ENCODE data around the gene SLC35D3.
A peak's percentile ranks its signal among the peaks of the same experiment; 100 is the strongest.
"Not testable (repeated sequence)": the region's sequence is repeated elsewhere in the genome, so short reads cannot be mapped to it uniquely, and the experiment has no call there.

The SLC35D3 gene

GRCh38 chr6:136893187-136893586, 28.9 kb upstream of the SLC35D3 start:
- no peaks in the 10 kb centered on the region for H3K9me3 ChIP-seq (ENCODE audit: control insufficient read depth in 5 of 5, low read length in 5 of 5)
- H3K27ac ChIP-seq (ENCODE audit: low read depth, low read length): no peak overlapping the region
- no peaks in the 10 kb centered on the region for H3K27me3 ChIP-seq (ENCODE audit: control insufficient read depth in 5 of 5, insufficient read depth in 4 of 5, low read length in 5 of 5)
- H3K4me3 ChIP-seq (ENCODE audit: low read depth in 1 of 5, low read length in 5 of 5): no peak overlapping the region
- peaks cover 0 to 2% (median 0%) of the 10 kb centered on the region in 5 donors for H3K4me1 ChIP-seq (ENCODE audit: control insufficient read depth in 5 of 5, insufficient read depth in 5 of 5, low read length in 5 of 5)
- peaks cover 0 to 5% (median 1%) of the 10 kb centered on the region in 5 donors for H3K36me3 ChIP-seq (ENCODE audit: control insufficient read depth in 5 of 5, insufficient read depth in 5 of 5, low read length in 5 of 5)
- H3K9ac ChIP-seq (ENCODE audit: low read length in 5 of 5): no peak overlapping the region

GRCh38 chr6:136895901-136896300, 26.2 kb upstream of the SLC35D3 start:
- Histone ChIP-seq H3K27me3 (ENCODE audit: control insufficient read depth in 5 of 5, insufficient read depth in 4 of 5, low read length in 5 of 5) (no peaks in the 10 kb centered on the region), H3K9me3 (ENCODE audit: control insufficient read depth in 5 of 5, low read length in 5 of 5) (no peaks in the 10 kb centered on the region), H3K27ac (ENCODE audit: low read depth, low read length) (no peak overlapping the region), H3K36me3 (ENCODE audit: control insufficient read depth in 5 of 5, insufficient read depth in 5 of 5, low read length in 5 of 5) (peaks cover 4 to 18% (median 12%) of the 10 kb centered on the region in 5 donors), H3K9ac (ENCODE audit: low read length in 5 of 5) (no peak overlapping the region), H3K4me1 (ENCODE audit: control insufficient read depth in 5 of 5, insufficient read depth in 5 of 5, low read length in 5 of 5) (peaks cover 0 to 2% (median 0%) of the 10 kb centered on the region in 5 donors), H3K4me3 (ENCODE audit: low read depth in 1 of 5, low read length in 5 of 5) (no peak overlapping the region)

GRCh38 chr6:136897071-136897470, 25.0 kb upstream of the SLC35D3 start:
- H3K27me3 ChIP-seq (ENCODE audit: control insufficient read depth in 5 of 5, insufficient read depth in 4 of 5, low read length in 5 of 5): no peaks in the 10 kb centered on the region
- H3K27ac ChIP-seq (ENCODE audit: low read depth, low read length): no peak overlapping the region
- peaks cover 4 to 26% (median 12%) of the 10 kb centered on the region in 5 donors for H3K36me3 ChIP-seq (ENCODE audit: control insufficient read depth in 5 of 5, insufficient read depth in 5 of 5, low read length in 5 of 5)
- no peak overlapping the region for H3K9ac ChIP-seq (ENCODE audit: low read length in 5 of 5)
- no peaks in the 10 kb centered on the region for H3K9me3 ChIP-seq (ENCODE audit: control insufficient read depth in 5 of 5, low read length in 5 of 5)
- H3K4me3 ChIP-seq (ENCODE audit: low read depth in 1 of 5, low read length in 5 of 5): no peak overlapping the region
- peaks cover 0 to 6% (median 0%) of the 10 kb centered on the region in 5 donors for H3K4me1 ChIP-seq (ENCODE audit: control insufficient read depth in 5 of 5, insufficient read depth in 5 of 5, low read length in 5 of 5)

- Histone ChIP-seq H3K4me1 (ENCODE audit: control insufficient read depth in 5 of 5, insufficient read depth in 5 of 5, low read length in 5 of 5) (peaks cover 0 to 6% (median 0%) of the 10 kb centered on the region in 5 donors), H3K9ac (ENCODE audit: low read length in 5 of 5) (no peak overlapping the region), H3K27me3 (ENCODE audit: control insufficient read depth in 5 of 5, insufficient read depth in 4 of 5, low read length in 5 of 5) (no peaks in the 10 kb centered on the region), H3K9me3 (ENCODE audit: control insufficient read depth in 5 of 5, low read length in 5 of 5) (no peaks in the 10 kb centered on the region), H3K4me3 (ENCODE audit: low read depth in 1 of 5, low read length in 5 of 5) (no peak overlapping the region), H3K36me3 (ENCODE audit: control insufficient read depth in 5 of 5, insufficient read depth in 5 of 5, low read length in 5 of 5) (peaks cover 12 to 32% (median 18%) of the 10 kb centered on the region in 5 donors), H3K27ac (ENCODE audit: low read depth, low read length) (no peak overlapping the region)
Observed at GRCh38 chr6:136901212-136901784, 20.8 kb upstream of the SLC35D3 start.

GRCh38 chr6:136904477-136904876, 17.6 kb upstream of the SLC35D3 start:
- H3K9ac ChIP-seq (ENCODE audit: low read length in 5 of 5); H3K4me3 ChIP-seq (ENCODE audit: low read depth in 1 of 5, low read length in 5 of 5); H3K9me3 ChIP-seq (ENCODE audit: control insufficient read depth in 5 of 5, low read length in 5 of 5); H3K4me1 ChIP-seq (ENCODE audit: control insufficient read depth in 5 of 5, insufficient read depth in 5 of 5, low read length in 5 of 5); H3K27me3 ChIP-seq (ENCODE audit: control insufficient read depth in 5 of 5, insufficient read depth in 4 of 5, low read length in 5 of 5); H3K27ac ChIP-seq (ENCODE audit: low read depth, low read length): not testable (repeated sequence)
- peaks cover 8 to 25% (median 14%) of the 10 kb centered on the region in 5 donors for H3K36me3 ChIP-seq (ENCODE audit: control insufficient read depth in 5 of 5, insufficient read depth in 5 of 5, low read length in 5 of 5)

- Histone ChIP-seq H3K27ac (ENCODE audit: low read depth, low read length) (no peak overlapping the region), H3K9me3 (ENCODE audit: control insufficient read depth in 5 of 5, low read length in 5 of 5) (no peaks in the 10 kb centered on the region), H3K36me3 (ENCODE audit: control insufficient read depth in 5 of 5, insufficient read depth in 5 of 5, low read length in 5 of 5) (peaks cover 0 to 6% (median 6%) of the 10 kb centered on the region in 5 donors), H3K27me3 (ENCODE audit: control insufficient read depth in 5 of 5, insufficient read depth in 4 of 5, low read length in 5 of 5) (peaks cover 0 to 6% (median 0%) of the 10 kb centered on the region in 5 donors), H3K4me1 (ENCODE audit: control insufficient read depth in 5 of 5, insufficient read depth in 5 of 5, low read length in 5 of 5) (no peaks in the 10 kb centered on the region), H3K9ac (ENCODE audit: low read length in 5 of 5) (no peak overlapping the region), H3K4me3 (ENCODE audit: low read depth in 1 of 5, low read length in 5 of 5) (no peak overlapping the region)
Observed at GRCh38 chr6:136914947-136915346, 7.2 kb upstream of the SLC35D3 start.

GRCh38 chr6:136918706-136919105, 3.4 kb upstream of the SLC35D3 start:
- Histone ChIP-seq H3K27me3 (ENCODE audit: control insufficient read depth in 5 of 5, insufficient read depth in 4 of 5, low read length in 5 of 5) (peaks cover 20 to 40% (median 29%) of the 10 kb centered on the region in 5 donors), H3K4me1 (ENCODE audit: control insufficient read depth in 5 of 5, insufficient read depth in 5 of 5, low read length in 5 of 5) (peaks cover 4 to 37% (median 34%) of the 10 kb centered on the region in 5 donors), H3K9me3 (ENCODE audit: control insufficient read depth in 5 of 5, low read length in 5 of 5) (no peaks in the 10 kb centered on the region)

GRCh38 chr6:136920216-136920615, 1.9 kb upstream of the SLC35D3 start:
- peaks cover 24 to 49% (median 36%) of the 10 kb centered on the region in 5 donors for H3K27me3 ChIP-seq (ENCODE audit: control insufficient read depth in 5 of 5, insufficient read depth in 4 of 5, low read length in 5 of 5)
- H3K9me3 ChIP-seq (ENCODE audit: control insufficient read depth in 5 of 5, low read length in 5 of 5): no peaks in the 10 kb centered on the region
- peaks cover 4 to 39% (median 35%) of the 10 kb centered on the region in 5 donors for H3K4me1 ChIP-seq (ENCODE audit: control insufficient read depth in 5 of 5, insufficient read depth in 5 of 5, low read length in 5 of 5)
- peak overlapping the region; percentile 51 to 72 (median 60) for H3K4me3 ChIP-seq (ENCODE audit: low read depth in 1 of 5, low read length in 5 of 5)
- H3K9ac ChIP-seq (ENCODE audit: low read length in 5 of 5): no peak overlapping the region
- no peak overlapping the region for H3K27ac ChIP-seq (ENCODE audit: low read depth, low read length)
- peaks cover 0 to 4% (median 0%) of the 10 kb centered on the region in 5 donors for H3K36me3 ChIP-seq (ENCODE audit: control insufficient read depth in 5 of 5, insufficient read depth in 5 of 5, low read length in 5 of 5)

More at GRCh38 chr6:136918706-136919105, 3.4 kb upstream of the SLC35D3 start:
- Histone ChIP-seq H3K27ac (ENCODE audit: low read depth, low read length) (no peak overlapping the region), H3K4me3 (ENCODE audit: low read depth in 1 of 5, low read length in 5 of 5) (no peak overlapping the region), H3K36me3 (ENCODE audit: control insufficient read depth in 5 of 5, insufficient read depth in 5 of 5, low read length in 5 of 5) (peaks cover 0 to 6% (median 6%) of the 10 kb centered on the region in 5 donors), H3K9ac (ENCODE audit: low read length in 5 of 5) (no peak overlapping the region)

GRCh38 chr6:136920671-136921380, 1.3 kb upstream of the SLC35D3 start:
- no peaks in the 10 kb centered on the region for H3K9me3 ChIP-seq (ENCODE audit: control insufficient read depth in 5 of 5, low read length in 5 of 5)
- H3K4me1 ChIP-seq (ENCODE audit: control insufficient read depth in 5 of 5, insufficient read depth in 5 of 5, low read length in 5 of 5): peaks cover 4 to 39% (median 35%) of the 10 kb centered on the region in 5 donors
- peaks cover 0 to 4% (median 0%) of the 10 kb centered on the region in 5 donors for H3K36me3 ChIP-seq (ENCODE audit: control insufficient read depth in 5 of 5, insufficient read depth in 5 of 5, low read length in 5 of 5)
- peaks cover 24 to 49% (median 36%) of the 10 kb centered on the region in 5 donors for H3K27me3 ChIP-seq (ENCODE audit: control insufficient read depth in 5 of 5, insufficient read depth in 4 of 5, low read length in 5 of 5)
- no peak overlapping the region for H3K27ac ChIP-seq (ENCODE audit: low read depth, low read length)
- peak overlapping the region; percentile 51 to 72 (median 60) for H3K4me3 ChIP-seq (ENCODE audit: low read depth in 1 of 5, low read length in 5 of 5)
- H3K9ac ChIP-seq (ENCODE audit: low read length in 5 of 5): no peak overlapping the region

GRCh38 chr6:136921381-136921935, 643 bp upstream of the SLC35D3 start:
- Histone ChIP-seq H3K4me3 (ENCODE audit: low read depth in 1 of 5, low read length in 5 of 5) (peak overlapping the region in 4 of 5 donors; percentile 55 to 72 (median 62)), H3K9ac (ENCODE audit: low read length in 5 of 5) (no peak overlapping the region), H3K27ac (ENCODE audit: low read depth, low read length) (no peak overlapping the region), H3K27me3 (ENCODE audit: control insufficient read depth in 5 of 5, insufficient read depth in 4 of 5, low read length in 5 of 5) (peaks cover 24 to 49% (median 36%) of the 10 kb centered on the region in 5 donors), H3K36me3 (ENCODE audit: control insufficient read depth in 5 of 5, insufficient read depth in 5 of 5, low read length in 5 of 5) (peaks cover 0 to 4% (median 0%) of the 10 kb centered on the region in 5 donors), H3K9me3 (ENCODE audit: control insufficient read depth in 5 of 5, low read length in 5 of 5) (no peaks in the 10 kb centered on the region), H3K4me1 (ENCODE audit: control insufficient read depth in 5 of 5, insufficient read depth in 5 of 5, low read length in 5 of 5) (peaks cover 4 to 39% (median 35%) of the 10 kb centered on the region in 5 donors)

Data from subcutaneous abdominal adipose tissue (tissue), 5 donors.